RPMI8226 (cell line): Measurements from ENCODE around the gene LIMS2.

Experiments used
- DNase-seq: peaks from one replicate; pipeline ENCODE4 v3.0.0-alpha.2; 2015

The LIMS2 gene

GRCh38 chr2:127673291-127674069, 1.9 kb downstream of the LIMS2 start:
- no peak for DNase-seq

GRCh38 chr2:127672341-127673224, 2.7 kb downstream of the LIMS2 start:
- DNase-seq: no peak

- no peak for DNase-seq
Observed at GRCh38 chr2:127671557-127672302, 3.6 kb downstream of the LIMS2 start.

- DNase-seq: no peak
Observed at GRCh38 chr2:127670957-127671290, 4.4 kb downstream of the LIMS2 start.

- DNase-seq: no peak
Observed at GRCh38 chr2:127670055-127670956, 5.0 kb downstream of the LIMS2 start.

- no peak for DNase-seq
Observed at GRCh38 chr2:127669056-127669455, 6.3 kb downstream of the LIMS2 start.

- no peak for DNase-seq
Observed at GRCh38 chr2:127665267-127665893, 9.9 kb downstream of the LIMS2 start.

- DNase-seq: no peak
Observed at GRCh38 chr2:127664895-127665225, 10.5 kb downstream of the LIMS2 start.

GRCh38 chr2:127664065-127664894, 11.1 kb downstream of the LIMS2 start:
- no peak for DNase-seq

- no peak for DNase-seq
Observed at GRCh38 chr2:127663566-127664064, 11.7 kb downstream of the LIMS2 start.

GRCh38 chr2:127662937-127663565, 12.3 kb downstream of the LIMS2 start:
- no peak for DNase-seq

GRCh38 chr2:127661949-127662510, 13.3 kb downstream of the LIMS2 start:
- no peak for DNase-seq

GRCh38 chr2:127661072-127661649, 14.2 kb downstream of the LIMS2 start:
- DNase-seq: no peak

- DNase-seq: no peak
Observed at GRCh38 chr2:127660291-127660578, 15.1 kb downstream of the LIMS2 start.

GRCh38 chr2:127659408-127660290, 15.7 kb downstream of the LIMS2 start:
- peak; percentile 57 for DNase-seq

GRCh38 chr2:127658641-127659407, 16.5 kb downstream of the LIMS2 start:
- no peak for DNase-seq

- DNase-seq: no peak
Observed at GRCh38 chr2:127658146-127658545, 17.2 kb downstream of the LIMS2 start.

GRCh38 chr2:127657232-127657595, 18.1 kb downstream of the LIMS2 start:
- no peak for DNase-seq
